PC-9 (cell line): Measurements from ENCODE around the gene IGIP. TPM values are rescaled to one million over a fixed set of nuclear protein-coding genes. Genes with fewer than 3 reads are reported as not detected.

ENCODE experiments used
- BruUV-seq: library from RNA; stranded (reverse); fragments of 400-500 nt; replicated peaks from 2 replicates; lab custom pipeline; 2021; lab: Mats Ljungman, UMichigan
- CTCF ChIA-PET: fragments of 300-600 bp; sonication (Branson Sonifier 250); formaldehyde crosslinking; loops from one replicate; lab custom pipeline; 2022; ENCODE audit warnings: antibody characterized with exemption; lab: Charles Lee
- POLR2A ChIA-PET: fragments of 300-600 bp; sonication (Branson Sonifier 250); formaldehyde crosslinking; loops from one replicate; lab custom pipeline; 2022; ENCODE audit warnings: antibody characterized with exemption; ENCODE audit not compliant: unreplicated experiment; lab: Charles Lee
- DNase-seq, 2 experiments: peaks; one replicate each; pipeline versions ENCODE4 v3.0.0 to v3.0.0-alpha.2; 2015 to 2022; ENCODE audit warnings: mixed read lengths in 1 of 2
- H2AFZ ChIP-seq: fragments of 200-600 bp; sonication (generic); 2 replicates; pipeline ENCODE4 v1.8.1; 2017; ENCODE audit warnings: antibody characterized with exemption
- H3F3A ChIP-seq: fragments of 200-600 bp; sonication (generic); 2 replicates; pipeline ENCODE4 v1.8.1; 2017; ENCODE audit warnings: antibody characterized with exemption, mild to moderate bottlenecking, low read depth; ENCODE audit not compliant: insufficient read depth
- H3K27ac ChIP-seq: fragments of 200-600 bp; sonication (generic); 2 replicates; pipeline ENCODE4 v1.6.1; 2016; ENCODE audit warnings: mixed run types
- H3K27me3 ChIP-seq: fragments of 200-600 bp; sonication (generic); 2 replicates; pipeline ENCODE4 v1.6.1; 2016; ENCODE audit warnings: low read depth, mixed run types; ENCODE audit not compliant: insufficient read depth
- H3K36me3 ChIP-seq: fragments of 200-600 bp; sonication (generic); 2 replicates; pipeline ENCODE4 v1.6.1; 2016; ENCODE audit warnings: low read depth, mixed run types
- H3K4me1 ChIP-seq: fragments of 200-600 bp; sonication (generic); replicated peaks from 2 replicates; pipeline ENCODE4 v1.6.1; 2016; ENCODE audit warnings: mixed run types; ENCODE audit not compliant: insufficient read depth
- H3K4me2 ChIP-seq: fragments of 200-600 bp; sonication (generic); 2 replicates; pipeline ENCODE4 v1.6.1; 2017; ENCODE audit warnings: mixed run types
- H3K4me3 ChIP-seq: fragments of 200-600 bp; sonication (generic); 2 replicates; pipeline ENCODE4 v1.6.1; 2016; ENCODE audit warnings: mixed run types
- H3K79me2 ChIP-seq: fragments of 200-600 bp; sonication (generic); 2 replicates; pipeline ENCODE4 v1.6.1; 2017; ENCODE audit warnings: low read depth, mixed run types
- H3K9me2 ChIP-seq: fragments of 200-600 bp; sonication (generic); 2 replicates; pipeline ENCODE4 v1.8.1; 2017; ENCODE audit warnings: mild to moderate bottlenecking; ENCODE audit not compliant: insufficient read depth
- H3K9me3 ChIP-seq: fragments of 200-600 bp; sonication (generic); 2 replicates; pipeline ENCODE4 v1.8.1; 2016; ENCODE audit warnings: low read depth; ENCODE audit not compliant: insufficient read depth
- H4K20me1 ChIP-seq: fragments of 200-600 bp; sonication (generic); 2 replicates; pipeline ENCODE4 v1.8.1; 2017; ENCODE audit not compliant: insufficient read depth
- EZH2 ChIP-seq: fragments of 200-600 bp; sonication (generic); IDR thresholded peaks from 2 replicates; pipeline ENCODE4 v1.8.0; 2017; ENCODE audit warnings: antibody characterized with exemption, low read depth
- intact Hi-C: fragments of 100-400 bp; cut with micrococcal nuclease; formaldehyde crosslinking; loops from one replicate; pipeline ENCODE4 v1.10.0; 2022; ENCODE audit not compliant: unreplicated experiment
- total RNA-seq: library from RNA; stranded (reverse); gene quantifications from 2 replicates; pipeline ENCODE4 v1.2.3, GENCODE V29; 2021
- TF ChIP-seq, protein P1 (sequence below): fragments of 200-600 bp; sonication (generic); conservative IDR thresholded peaks from 2 replicates; pipeline ENCODE4 v1.6.1; 2017; ENCODE audit warnings: mixed run types, antibody characterized with exemption, mild to moderate bottlenecking, moderate library complexity

The IGIP gene
- total RNA-seq, 1 experiment from 2014 or later: 6.2 TPM

DNA sequence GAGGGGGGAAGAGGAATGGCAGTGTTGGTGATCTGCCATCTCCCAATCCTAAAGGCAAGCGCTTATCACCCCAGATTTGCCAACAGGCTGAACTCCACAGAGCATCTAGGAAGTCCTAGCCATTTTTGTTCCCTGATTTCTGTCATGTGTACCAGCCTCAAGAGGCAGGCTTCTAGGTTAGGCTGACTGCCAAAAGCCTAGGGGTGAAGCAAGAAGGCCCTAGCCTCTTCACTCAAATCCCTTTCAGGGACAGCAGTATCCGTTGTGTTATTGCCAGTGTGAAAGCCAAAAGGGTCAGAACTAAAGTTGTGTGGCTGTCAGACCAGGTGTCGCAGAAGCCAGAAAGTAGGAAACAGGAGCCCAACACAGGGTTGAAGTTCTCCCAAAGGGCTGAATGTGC is 14.7 kb downstream of the IGIP start:
- TF ChIP-seq, protein P1, sequence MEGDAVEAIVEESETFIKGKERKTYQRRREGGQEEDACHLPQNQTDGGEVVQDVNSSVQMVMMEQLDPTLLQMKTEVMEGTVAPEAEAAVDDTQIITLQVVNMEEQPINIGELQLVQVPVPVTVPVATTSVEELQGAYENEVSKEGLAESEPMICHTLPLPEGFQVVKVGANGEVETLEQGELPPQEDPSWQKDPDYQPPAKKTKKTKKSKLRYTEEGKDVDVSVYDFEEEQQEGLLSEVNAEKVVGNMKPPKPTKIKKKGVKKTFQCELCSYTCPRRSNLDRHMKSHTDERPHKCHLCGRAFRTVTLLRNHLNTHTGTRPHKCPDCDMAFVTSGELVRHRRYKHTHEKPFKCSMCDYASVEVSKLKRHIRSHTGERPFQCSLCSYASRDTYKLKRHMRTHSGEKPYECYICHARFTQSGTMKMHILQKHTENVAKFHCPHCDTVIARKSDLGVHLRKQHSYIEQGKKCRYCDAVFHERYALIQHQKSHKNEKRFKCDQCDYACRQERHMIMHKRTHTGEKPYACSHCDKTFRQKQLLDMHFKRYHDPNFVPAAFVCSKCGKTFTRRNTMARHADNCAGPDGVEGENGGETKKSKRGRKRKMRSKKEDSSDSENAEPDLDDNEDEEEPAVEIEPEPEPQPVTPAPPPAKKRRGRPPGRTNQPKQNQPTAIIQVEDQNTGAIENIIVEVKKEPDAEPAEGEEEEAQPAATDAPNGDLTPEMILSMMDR: no peak
- TF ChIP-seq EZH2: no peak
- DNase-seq: no peak
- intact Hi-C loops: no loop called here
- H3K79me2 ChIP-seq: no peaks in the 10 kb centered on the region
- H2AFZ ChIP-seq: no peak overlapping the region
- ChIA-PET POLR2A (no interaction called here), CTCF (no interaction called here)
- no peaks in the 10 kb centered on the region; the same call in 1 of the 2 replicates for H4K20me1 ChIP-seq
- no peaks in the 10 kb centered on the region for H3K4me1 ChIP-seq
- no peaks in the 10 kb centered on the region for H3K27me3 ChIP-seq
- no peaks in the 10 kb centered on the region for H3K9me2 ChIP-seq
- no peak overlapping the region for H3K4me2 ChIP-seq
- H3K36me3 ChIP-seq: no peaks in the 10 kb centered on the region
- no peaks in the 10 kb centered on the region; the same call in 1 of the 2 replicates for H3F3A ChIP-seq
- no peak overlapping the region for H3K4me3 ChIP-seq
- H3K27ac ChIP-seq: no peak overlapping the region
- BruUV-seq: no TSS peak
- H3K9me3 ChIP-seq: no peaks in the 10 kb centered on the region

DNA sequence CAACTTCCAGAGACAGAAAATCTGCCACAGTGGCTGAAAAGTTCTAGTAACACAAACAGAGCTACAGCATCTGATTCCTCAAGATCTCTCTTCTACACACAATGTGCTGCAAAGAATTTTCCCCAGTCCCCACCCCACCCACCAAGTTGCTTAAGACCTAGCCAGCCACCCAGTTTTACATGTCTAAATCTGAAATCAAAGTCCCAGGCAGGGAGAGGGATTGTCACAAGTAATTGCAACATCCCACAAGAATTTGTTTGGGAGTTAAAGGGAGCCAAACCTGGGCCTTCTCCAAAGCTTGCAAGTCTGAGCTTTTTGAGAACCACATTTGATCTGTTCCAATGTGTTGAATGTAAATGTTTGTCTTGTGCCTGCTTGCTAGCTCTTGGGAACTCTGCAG is 15.5 kb downstream of the IGIP start:
- no peak for TF ChIP-seq EZH2
- TF ChIP-seq, protein P1: no peak
- BruUV-seq: no TSS peak
- Histone ChIP-seq H3K4me3 (no peak overlapping the region), H3K27me3 (no peaks in the 10 kb centered on the region), H3K4me2 (no peak overlapping the region), H3K79me2 (no peaks in the 10 kb centered on the region), H4K20me1 (no peaks in the 10 kb centered on the region; the same call in 1 of the 2 replicates), H3F3A (no peaks in the 10 kb centered on the region), H3K27ac (no peak overlapping the region), H2AFZ (no peak overlapping the region), H3K4me1 (no peaks in the 10 kb centered on the region), H3K36me3 (no peaks in the 10 kb centered on the region), H3K9me3 (no peaks in the 10 kb centered on the region), H3K9me2 (no peaks in the 10 kb centered on the region)
- ChIA-PET CTCF (no interaction called here), POLR2A (no interaction called here)
- DNase-seq: no peak
- intact Hi-C loops: no loop called here

DNA sequence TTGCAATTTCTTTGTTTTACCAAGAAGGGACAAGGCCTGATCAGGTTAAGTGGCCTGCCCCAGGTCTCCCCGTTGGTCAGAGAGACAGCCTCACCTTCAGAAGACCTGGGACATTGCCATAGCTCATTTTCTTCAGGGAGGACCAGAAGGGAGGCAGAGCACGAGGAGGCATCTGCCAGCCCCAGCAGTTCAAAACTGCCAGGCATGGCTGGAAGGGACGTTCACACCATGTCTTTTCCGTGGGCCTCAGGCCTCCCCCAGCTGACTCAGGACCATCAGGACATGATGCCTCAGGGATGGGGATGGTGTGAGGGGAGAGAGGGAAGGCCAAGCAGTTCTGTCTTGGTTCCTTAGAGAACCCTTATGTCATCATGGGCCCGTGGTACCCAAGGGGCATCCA is 16.5 kb downstream of the IGIP start:
- Histone ChIP-seq H3K9me3 (no peaks in the 10 kb centered on the region), H3K4me1 (no peaks in the 10 kb centered on the region), H3K36me3 (no peaks in the 10 kb centered on the region), H4K20me1 (no peaks in the 10 kb centered on the region; the same call in 1 of the 2 replicates), H3K4me2 (no peak overlapping the region), H3K27ac (no peak overlapping the region), H3K9me2 (no peaks in the 10 kb centered on the region), H3K79me2 (no peaks in the 10 kb centered on the region), H3K4me3 (no peak overlapping the region), H2AFZ (no peak overlapping the region), H3F3A (no peaks in the 10 kb centered on the region), H3K27me3 (no peaks in the 10 kb centered on the region)
- POLR2A ChIA-PET: no interaction called here
- no peak for TF ChIP-seq EZH2
- TF ChIP-seq, protein P1: no peak
- DNase-seq: no peak
- intact Hi-C loops: no loop called here
- BruUV-seq: no TSS peak
- CTCF ChIA-PET: no interaction called here
